Frontal cortex (tissue), 4 donors: ENCODE measurements around the gene MON1A. TPM values are rescaled to one million over a fixed set of nuclear protein-coding genes. Genes with fewer than 3 reads are reported as not detected.
A peak's percentile ranks its signal among the peaks of the same experiment; 100 is the strongest.

ENCODE experiments used
- DNase-seq, 2 donors: peaks; one replicate each; pipeline ENCODE4 v3.0.0; 2012; ENCODE audit warnings: low spot score in 2 of 2
- FAIRE-seq: peaks from 2 replicates; lab custom pipeline; 2012; peaks lifted over from hg19 to GRCh38; lab: Jason Lieb, UNC
- total RNA-seq: library from RNA; depleted of rRNA; stranded (reverse); fragments of >200 nt; gene quantifications from one replicate; pipeline ENCODE4 v1.2.3, GENCODE V29; 2014
- donor health status: control.
- donor health status: control.
- donor health status: control.

The MON1A gene
- total RNA-seq, 1 donor from 2014 or later: 14.7 TPM

DNA sequence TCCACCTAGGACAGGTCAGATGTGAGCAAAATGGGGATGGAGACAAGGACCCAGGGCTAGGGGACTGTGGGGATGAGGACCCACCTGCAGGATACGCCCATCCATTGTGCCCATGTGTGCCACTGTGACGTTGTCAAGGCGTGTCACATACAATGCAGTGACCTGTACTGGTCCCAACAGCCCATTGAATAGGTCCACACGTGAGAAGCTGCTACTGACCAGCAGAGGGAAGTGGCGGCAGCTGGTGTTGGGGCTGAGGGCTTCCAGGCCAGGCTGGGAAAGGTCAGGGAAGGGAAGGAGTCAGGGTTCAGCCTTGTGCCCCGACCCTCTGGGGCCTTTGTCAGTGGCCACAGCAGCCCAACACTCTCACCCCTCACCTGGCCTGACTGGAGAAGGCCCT, 30.6 kb downstream of the MON1A start:
- FAIRE-seq: no peak
- no peak for DNase-seq

DNA sequence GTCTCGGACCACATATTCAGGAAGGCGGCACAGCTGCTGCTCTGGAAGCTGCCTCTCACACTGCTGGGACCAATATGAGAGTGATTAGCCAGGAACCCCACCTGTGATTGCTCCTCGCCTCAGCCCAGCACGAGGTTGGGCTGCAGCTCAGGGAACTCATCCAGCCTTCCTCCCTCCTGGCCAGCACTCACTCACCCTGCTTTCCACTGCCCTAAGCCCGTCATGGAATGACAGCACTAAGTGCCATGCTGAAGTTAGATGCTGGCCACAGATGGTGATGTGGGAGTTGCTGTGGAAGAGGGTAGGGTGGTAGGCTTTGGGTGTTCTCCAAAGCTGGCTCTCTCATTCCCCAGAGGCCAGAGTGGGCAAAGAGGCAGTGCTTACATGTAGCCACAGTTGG, 33.3 kb downstream of the MON1A start:
- DNase-seq (no peak), FAIRE-seq (no peak)

- FAIRE-seq: no peak
- no peak for DNase-seq
Measured at GRCh38 chr3:49895791-49896190, 33.8 kb downstream of the MON1A start.

- FAIRE-seq (no peak), DNase-seq (no peak)
Measured at GRCh38 chr3:49889296-49889695, 40.3 kb downstream of the MON1A start.

- DNase-seq: no peak
- no peak for FAIRE-seq
Measured at GRCh38 chr3:49886922-49887265, 42.7 kb downstream of the MON1A start.

- FAIRE-seq: no peak
- no peak for DNase-seq
Measured at GRCh38 chr3:49883998-49884397, 45.6 kb downstream of the MON1A start.

GRCh38 chr3:49882166-49882565, 47.4 kb downstream of the MON1A start:
- DNase-seq (no peak), FAIRE-seq (no peak)

DNA sequence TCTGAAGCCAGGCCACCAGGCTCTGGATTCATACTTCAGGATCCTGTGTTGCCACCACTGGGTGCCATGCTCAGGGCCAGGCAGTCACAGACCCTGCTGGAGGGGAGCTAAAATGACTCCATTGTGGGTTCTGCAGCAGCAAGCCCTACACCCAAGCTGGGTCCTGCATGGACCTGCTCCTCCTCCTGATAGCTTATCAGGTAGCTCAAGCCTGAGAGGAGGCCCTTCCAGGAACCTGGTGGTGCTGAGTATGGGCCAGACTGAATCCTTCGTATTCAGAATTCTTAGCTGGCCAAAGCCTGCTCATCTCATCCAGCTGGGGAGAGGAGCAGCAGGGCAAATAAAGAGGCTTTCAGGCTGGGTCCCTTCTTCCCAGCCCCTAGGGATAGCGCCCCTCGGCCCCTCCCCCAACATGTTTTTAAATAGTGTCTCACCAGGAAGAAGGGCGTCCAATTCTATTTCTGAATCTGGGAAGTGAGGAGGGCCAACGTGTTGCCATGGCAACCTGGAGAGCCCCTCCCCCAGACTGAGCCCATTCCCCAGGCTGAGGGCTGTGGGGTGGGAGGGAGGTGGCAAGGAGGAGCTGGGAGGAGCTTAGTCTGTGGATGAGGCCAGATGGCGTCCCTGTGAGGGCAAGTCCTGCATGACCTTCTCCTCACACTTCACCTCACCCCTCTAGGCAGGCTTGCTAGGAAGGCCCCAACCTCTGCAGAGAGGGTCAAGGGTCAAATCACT, 48.9 kb downstream of the MON1A start:
- no peak for DNase-seq
- FAIRE-seq: no peak

GRCh38 chr3:49879721-49880120, 49.9 kb downstream of the MON1A start:
- FAIRE-seq (no peak), DNase-seq (no peak)

GRCh38 chr3:49878686-49879085, 50.9 kb downstream of the MON1A start:
- no peak for DNase-seq
- FAIRE-seq: no peak

GRCh38 chr3:49877716-49878115, 51.9 kb downstream of the MON1A start:
- FAIRE-seq (no peak), DNase-seq (no peak)

DNA sequence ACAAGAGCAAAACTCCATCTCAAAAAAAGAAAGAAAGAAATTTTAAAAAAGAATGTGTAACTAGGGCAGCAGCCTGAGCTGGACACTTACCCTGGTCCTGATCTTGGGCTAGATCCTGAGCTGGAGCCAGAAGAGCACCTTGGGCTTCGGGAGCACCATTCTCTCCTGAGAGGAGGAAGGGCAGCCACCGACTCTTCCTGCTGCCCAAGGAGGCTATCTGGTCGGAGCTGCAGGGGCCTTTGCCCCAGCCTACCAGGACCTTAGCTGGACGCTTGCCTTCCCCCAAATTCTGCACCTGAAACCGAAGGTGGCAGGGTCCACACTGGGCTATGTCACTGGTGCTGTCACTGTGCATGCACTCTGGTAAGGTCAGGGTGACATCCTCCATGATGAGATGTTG, 53.0 kb downstream of the MON1A start:
- no peak for FAIRE-seq

DNA sequence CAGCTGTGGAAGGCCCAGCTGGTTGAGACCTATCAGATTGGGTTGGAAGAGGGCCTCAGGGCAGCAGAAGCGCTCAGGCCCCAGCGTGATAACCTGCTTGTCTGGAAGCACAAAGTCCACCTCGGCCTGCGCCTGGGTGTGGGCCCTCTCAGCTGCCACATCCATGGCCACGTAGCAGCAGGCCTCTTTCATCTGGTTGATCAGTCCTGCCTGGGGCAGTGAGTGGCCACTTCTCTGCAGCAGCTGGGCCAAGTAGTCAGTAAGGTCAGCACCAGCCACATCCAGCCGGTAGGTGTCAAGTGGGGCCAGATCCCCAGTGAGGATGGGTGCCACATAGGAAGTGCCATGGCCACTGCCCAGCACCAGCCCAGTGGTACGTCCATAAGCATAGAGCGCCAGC, 56.0 kb downstream of the MON1A start:
- no peak for FAIRE-seq

More for the DNA sequence above, 53.0 kb downstream of the MON1A start:
- DNase-seq: no peak

GRCh38 chr3:49872801-49873281, 56.8 kb downstream of the MON1A start:
- no peak for FAIRE-seq
- no peak for DNase-seq

More for the DNA sequence above, 56.0 kb downstream of the MON1A start:
- no peak for DNase-seq

- FAIRE-seq (no peak), DNase-seq (no peak)
Measured at GRCh38 chr3:49871531-49872153, 58.0 kb downstream of the MON1A start.

DNA sequence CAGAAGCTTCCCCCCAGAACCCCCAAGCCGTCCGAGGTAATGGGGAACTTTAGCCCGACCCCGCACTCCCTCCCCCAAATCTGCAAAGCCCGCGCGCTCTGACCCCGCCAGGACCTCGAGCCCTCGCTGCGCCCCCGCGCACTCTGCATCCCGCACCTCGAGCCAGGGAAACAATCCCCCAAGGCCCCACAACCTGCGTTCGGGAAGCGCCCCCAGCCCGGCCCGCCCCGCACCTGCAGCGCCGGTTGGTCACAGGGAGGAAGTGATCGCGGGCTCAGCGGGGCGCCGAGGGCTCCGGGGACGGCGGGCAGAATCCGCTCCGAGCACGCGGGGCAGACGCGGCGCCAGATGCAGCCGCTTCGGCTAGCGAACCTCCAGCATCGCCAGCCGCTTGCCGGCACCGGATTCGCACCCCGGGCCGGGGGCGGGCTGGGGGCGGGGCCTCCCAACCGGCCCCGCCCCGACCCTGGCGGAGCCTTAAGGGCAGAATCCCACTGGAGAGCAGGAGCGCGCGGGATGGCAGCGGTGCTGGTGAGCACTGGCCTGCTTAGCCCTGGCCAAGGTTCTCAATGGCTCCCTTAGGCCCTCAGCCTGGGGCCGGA, 60.0 kb downstream of the MON1A start, which contains the start of gene CAMKV:
CAMKV (minus strand) TSS at position 382 of the 602 bp plus-strand sequence. CDS start 7,518 bp downstream, outside the sequence.
- FAIRE-seq (no peak), DNase-seq (peak in 1 of 2 donors; percentile 53)

DNA sequence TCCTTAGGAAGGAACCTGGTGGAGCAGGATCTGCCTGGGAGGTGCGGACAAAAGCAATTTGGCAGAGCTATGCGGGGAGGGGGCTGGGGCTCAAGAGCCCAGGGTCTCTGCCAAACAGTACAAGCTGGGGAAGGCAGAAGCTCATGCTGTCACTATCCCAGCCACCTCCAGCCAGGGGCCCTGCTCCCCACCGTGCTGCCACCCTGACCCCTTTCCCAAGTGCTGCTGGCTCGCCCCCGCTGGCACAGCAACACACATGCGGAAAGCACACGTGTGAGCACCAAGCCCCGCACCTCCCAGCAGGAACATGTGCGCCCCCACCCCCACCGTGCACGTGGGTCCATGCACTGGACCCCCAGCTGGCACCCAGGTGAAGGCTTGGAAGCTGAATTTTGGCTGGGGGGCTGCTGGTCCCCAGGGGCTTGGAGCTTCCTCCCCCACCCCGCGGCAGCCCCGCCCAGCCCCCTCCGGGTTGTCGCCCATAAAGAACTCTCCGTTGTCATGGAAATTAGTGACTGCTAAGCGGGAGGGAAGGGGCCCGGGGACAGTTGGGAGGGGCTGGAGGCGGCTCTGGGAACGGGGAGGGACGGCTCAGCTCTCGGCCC, 60.6 kb downstream of the MON1A start:
- FAIRE-seq (no peak), DNase-seq (no peak)

- FAIRE-seq (no peak), DNase-seq (no peak)
Measured at GRCh38 chr3:49867871-49868321, 61.7 kb downstream of the MON1A start.

DNA sequence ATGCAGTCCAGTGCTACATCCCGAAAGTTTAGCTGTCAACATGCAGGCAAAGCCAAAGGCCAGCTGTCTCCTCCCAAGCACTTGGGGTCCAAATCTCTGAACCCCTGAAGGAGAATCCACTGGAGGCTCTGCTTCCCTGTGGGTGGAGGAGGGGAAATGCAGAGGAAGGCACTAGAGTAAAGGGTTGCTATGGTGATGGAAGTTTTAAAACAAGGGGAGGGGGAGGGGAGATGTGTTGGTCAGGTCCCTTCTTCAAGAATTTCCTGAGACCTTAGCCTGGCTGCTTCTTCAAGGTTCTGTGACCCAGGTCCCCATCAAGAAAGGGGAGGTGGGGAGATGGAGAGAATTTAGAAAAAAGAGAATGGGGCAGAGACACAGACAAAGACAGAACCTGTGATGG, 62.2 kb downstream of the MON1A start:
- no peak for FAIRE-seq
- no peak for DNase-seq

DNA sequence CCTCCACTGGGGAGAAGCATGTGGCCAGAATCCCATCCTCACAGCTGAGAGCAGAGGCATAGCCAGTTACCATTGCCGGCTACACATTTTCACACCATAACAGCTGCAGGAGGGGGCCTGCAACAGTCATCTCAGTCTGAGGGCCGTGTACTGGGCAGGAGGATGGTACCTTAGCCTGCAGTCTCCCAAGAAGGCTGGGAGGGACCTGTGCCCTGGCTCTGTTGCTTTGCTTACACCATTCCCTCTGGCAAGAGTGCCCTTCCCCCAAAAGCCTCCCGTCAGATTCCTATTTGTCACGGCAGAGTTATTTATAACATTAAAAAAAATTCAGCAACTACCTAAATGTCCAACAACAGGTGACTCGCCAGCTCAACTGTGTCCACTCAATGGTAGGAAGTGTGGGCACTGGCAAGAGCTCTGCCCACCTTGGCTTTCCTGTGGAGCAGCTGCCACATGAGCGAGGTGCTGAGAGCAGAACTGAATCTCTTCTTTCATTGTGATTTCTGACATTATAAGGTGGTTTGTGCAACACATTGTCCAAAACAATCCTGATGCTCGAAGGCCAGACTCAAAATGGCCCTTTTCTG, 64.3 kb downstream of the MON1A start:
- no peak for DNase-seq
- no peak for FAIRE-seq
